Endothelial cell of umbilical vein (primary cell): ENCODE data around the gene CXCR6. TPM values are rescaled to one million over a fixed set of nuclear protein-coding genes. Genes with fewer than 3 reads are reported as not detected.

Experiments
- BruUV-seq: library from RNA; stranded (reverse); fragments of 400-500 nt; replicated peaks from 2 replicates; lab custom pipeline; 2021; lab: Mats Ljungman, UMichigan
- CTCF ChIA-PET: fragments of 300-600, 350-600 bp; sonication (Branson Sonifier 250); formaldehyde crosslinking; loops from one replicate; lab custom pipeline; 2021; ENCODE audit warnings: antibody characterized with exemption, inconsistent platforms; lab: Charles Lee
- POLR2A ChIA-PET: fragments of 300-600, 350-600 bp; sonication (Branson Sonifier 250); formaldehyde crosslinking; loops from one replicate; lab custom pipeline; 2021; ENCODE audit warnings: antibody characterized with exemption, inconsistent platforms; lab: Charles Lee
- DNase-seq: peaks from one replicate; pipeline ENCODE4 v3.0.0-alpha.2; 2011; ENCODE audit warnings: low read depth, low spot score
- FAIRE-seq: peaks from 2 replicates; lab custom pipeline; 2011; peaks lifted over from hg19 to GRCh38; lab: Jason Lieb, UNC
- H2AFZ ChIP-seq: 2 replicates; pipeline ENCODE4 v1.6.0; 2012; ENCODE audit warnings: low read depth, low read length, control low read depth, inconsistent platforms
- H3K27ac ChIP-seq: 2 replicates; pipeline ENCODE4 v1.5.1; 2011; ENCODE audit warnings: low read depth, mild to moderate bottlenecking, control low read depth, low read length, moderate library complexity; ENCODE audit not compliant: insufficient read depth
- H3K27me3 ChIP-seq, 2 experiments: 2 replicates each; pipeline versions ENCODE4 v1.6.0 to v1.6.1; 2011; ENCODE audit warnings: low read length in 2 of 2, mixed read lengths in 1 of 2; ENCODE audit not compliant: control insufficient read depth in 2 of 2, insufficient read depth in 2 of 2
- H3K36me3 ChIP-seq, 2 experiments: 2 replicates in 1 of 2; 3 replicates in 1 of 2; pipeline ENCODE4 v1.5.1; 2011; ENCODE audit warnings: low read length in 2 of 2, mild to moderate bottlenecking in 1 of 2, moderate library complexity in 1 of 2; ENCODE audit not compliant: control insufficient read depth in 2 of 2, insufficient read depth in 2 of 2; ENCODE audit errors: extremely low read depth in 1 of 2
- H3K4me1 ChIP-seq: 3 replicates; pipeline ENCODE4 v1.5.1; 2011; ENCODE audit warnings: mild to moderate bottlenecking, low read length; ENCODE audit not compliant: control insufficient read depth, insufficient read depth; ENCODE audit errors: extremely low read depth
- H3K4me2 ChIP-seq: 2 replicates; pipeline ENCODE4 v1.6.1; 2011; ENCODE audit warnings: low read length, control low read depth, mixed read lengths; ENCODE audit not compliant: insufficient read depth
- H3K4me3 ChIP-seq, 3 experiments: fragments of 200-600 bp in 1 of 3; sonication (generic), shearing (Covaris generic) in 1 of 3; replicated peaks in 1 of 3; 2 replicates each; pipeline ENCODE4 v1.5.1; 2011 to 2016; ENCODE audit warnings: control low read depth in 3 of 3, low read length in 3 of 3, mild to moderate bottlenecking in 2 of 3, inconsistent platforms in 1 of 3, low read depth in 1 of 3, moderate library complexity in 1 of 3; ENCODE audit not compliant: insufficient read depth in 1 of 3
- H3K79me2 ChIP-seq: 2 replicates; pipeline ENCODE4 v1.6.0; 2012; ENCODE audit warnings: low read length, inconsistent platforms; ENCODE audit not compliant: control insufficient read depth, insufficient read depth
- H3K9ac ChIP-seq: replicated peaks from 2 replicates; pipeline ENCODE3; 2011; ENCODE audit warnings: low read length, control low read depth; ENCODE audit not compliant: insufficient read depth; ENCODE audit errors: extremely low read depth
- H3K9me1 ChIP-seq: replicated peaks from 3 replicates; pipeline ENCODE4 v1.6.0; 2011; ENCODE audit warnings: mild to moderate bottlenecking, low read length; ENCODE audit not compliant: control insufficient read depth, insufficient read depth; ENCODE audit errors: extremely low read depth
- H3K9me3 ChIP-seq: replicated peaks from 2 replicates; pipeline ENCODE4 v1.5.1; 2012; ENCODE audit warnings: low read length, inconsistent platforms; ENCODE audit not compliant: control insufficient read depth, insufficient read depth
- H4K20me1 ChIP-seq: replicated peaks from 2 replicates; pipeline ENCODE3; 2011; ENCODE audit warnings: mild to moderate bottlenecking, low read length; ENCODE audit not compliant: control insufficient read depth, insufficient read depth; ENCODE audit errors: extremely low read depth
- EZH2 ChIP-seq: IDR thresholded peaks from 2 replicates; pipeline ENCODE4 v1.6.1; 2012; ENCODE audit warnings: borderline replicate concordance, low read depth, mild to moderate bottlenecking, moderate library complexity, low read length, inconsistent platforms; ENCODE audit not compliant: severe bottlenecking
- GATA2 ChIP-seq: IDR thresholded peaks from 2 replicates; pipeline ENCODE4 v1.7.0; 2011; ENCODE audit warnings: low read depth, mild to moderate bottlenecking, moderate library complexity, mixed read lengths, low read length; ENCODE audit not compliant: insufficient read length, insufficient read depth
- POLR2A ChIP-seq: IDR thresholded peaks from 2 replicates; pipeline ENCODE4 v1.6.1; 2012; ENCODE audit warnings: low read depth, mild to moderate bottlenecking, control low read depth, low read length
- dilution Hi-C: fragments of 300-500 bp; cut with MboI; formaldehyde crosslinking; loops from one replicate; pipeline ENCODE4 v1.15.0; 2019; ENCODE audit warnings: low sequenced_read_pairs; ENCODE audit not compliant: extremely low pct_ligation_motif_present
- intact Hi-C: fragments of 100-400 bp; cut with micrococcal nuclease; formaldehyde crosslinking; loops from one replicate; pipeline ENCODE4 v1.10.0; 2022
- polyA plus RNA-seq, 4 experiments: library from polyadenylated mRNA; depleted of rRNA in 3 of 4; stranded (reverse) in 3 of 4; unstranded in 1 of 4; fragments of >200 nt; gene quantifications; 2 replicates each; pipeline versions ENCODE4 v1.2.1 to v1.2.3, GENCODE V29; 2011 to 2012; ENCODE audit warnings: missing spikeins in 1 of 4
- total RNA-seq: library from RNA; stranded (reverse); gene quantifications from 2 replicates; pipeline ENCODE4 v1.2.3, GENCODE V29; 2021
- TF ChIP-seq, protein P1 (sequence below): IDR thresholded peaks from 2 replicates; pipeline ENCODE4 v1.6.1; 2011; ENCODE audit not compliant: insufficient read depth, insufficient read length
- TF ChIP-seq, protein P2 (sequence below), 2 donors: IDR thresholded peaks; 1 replicate in 1 of 2; 2 replicates in 1 of 2; pipeline ENCODE4 v1.5.1; 2011; ENCODE audit warnings: low read length in 2 of 2, mild to moderate bottlenecking in 2 of 2, moderate library complexity in 2 of 2, control low read depth in 1 of 2, inconsistent platforms in 1 of 2, low read depth in 1 of 2; ENCODE audit not compliant: insufficient read depth in 1 of 2; ENCODE audit errors: extremely low read depth in 1 of 2

CXCR6 gene
- total and polyA plus RNA-seq, 2 donors (not counting 3 experiments of a cell fraction or from before 2014, with no cell fraction given): not detected

DNA sequence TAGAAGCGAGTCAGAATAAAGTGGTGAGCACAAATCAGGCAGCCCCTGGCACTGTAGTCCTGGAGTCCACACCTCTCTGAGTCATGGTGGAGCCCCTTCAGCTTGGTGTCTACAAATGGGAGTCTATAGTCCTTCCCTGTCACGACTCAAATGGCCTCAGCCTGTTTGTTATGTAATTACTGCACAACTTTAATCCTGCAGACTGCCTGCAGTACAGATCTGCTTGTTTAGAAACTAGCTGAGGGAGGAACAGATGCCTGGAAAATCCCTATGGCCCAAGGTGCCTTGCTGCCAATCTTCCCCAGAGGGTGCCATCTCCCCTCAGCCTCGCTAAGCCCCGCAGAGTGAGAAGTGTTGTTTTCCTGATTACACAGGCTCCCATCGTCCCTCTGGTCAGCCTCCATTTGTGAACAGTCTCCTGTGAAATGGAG is 3.9 kb upstream of the CXCR6 start:
- Histone ChIP-seq H3K79me2 (no peaks in the 10 kb centered on the region), H3K9ac (no peak overlapping the region), H3K4me2 (no peak overlapping the region), H3K27me3 (no peaks in the 10 kb centered on the region), H3K9me3 (no peaks in the 10 kb centered on the region), H3K27ac (no peak overlapping the region), H4K20me1 (no peaks in the 10 kb centered on the region), H3K9me1 (no peaks in the 10 kb centered on the region), H3K4me1 (no peaks in the 10 kb centered on the region), H2AFZ (no peak overlapping the region), H3K36me3 (peaks cover 0 to 2% of the 10 kb centered on the region in 2 experiments), H3K4me3 (no peak overlapping the region)
- no TSS peak for BruUV-seq
- dilution Hi-C loops: no loop called here
- intact Hi-C loops: loop anchor here (2.0 kb wide), 2 partner anchors 55 to 439 kb away; partner anchors contain the start of gene FYCO1
- no peak for TF ChIP-seq POLR2A
- no peak for TF ChIP-seq EZH2
- no peak for TF ChIP-seq GATA2
- TF ChIP-seq, protein P1, sequence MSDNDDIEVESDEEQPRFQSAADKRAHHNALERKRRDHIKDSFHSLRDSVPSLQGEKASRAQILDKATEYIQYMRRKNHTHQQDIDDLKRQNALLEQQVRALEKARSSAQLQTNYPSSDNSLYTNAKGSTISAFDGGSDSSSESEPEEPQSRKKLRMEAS: no peak
- TF ChIP-seq, protein P2, sequence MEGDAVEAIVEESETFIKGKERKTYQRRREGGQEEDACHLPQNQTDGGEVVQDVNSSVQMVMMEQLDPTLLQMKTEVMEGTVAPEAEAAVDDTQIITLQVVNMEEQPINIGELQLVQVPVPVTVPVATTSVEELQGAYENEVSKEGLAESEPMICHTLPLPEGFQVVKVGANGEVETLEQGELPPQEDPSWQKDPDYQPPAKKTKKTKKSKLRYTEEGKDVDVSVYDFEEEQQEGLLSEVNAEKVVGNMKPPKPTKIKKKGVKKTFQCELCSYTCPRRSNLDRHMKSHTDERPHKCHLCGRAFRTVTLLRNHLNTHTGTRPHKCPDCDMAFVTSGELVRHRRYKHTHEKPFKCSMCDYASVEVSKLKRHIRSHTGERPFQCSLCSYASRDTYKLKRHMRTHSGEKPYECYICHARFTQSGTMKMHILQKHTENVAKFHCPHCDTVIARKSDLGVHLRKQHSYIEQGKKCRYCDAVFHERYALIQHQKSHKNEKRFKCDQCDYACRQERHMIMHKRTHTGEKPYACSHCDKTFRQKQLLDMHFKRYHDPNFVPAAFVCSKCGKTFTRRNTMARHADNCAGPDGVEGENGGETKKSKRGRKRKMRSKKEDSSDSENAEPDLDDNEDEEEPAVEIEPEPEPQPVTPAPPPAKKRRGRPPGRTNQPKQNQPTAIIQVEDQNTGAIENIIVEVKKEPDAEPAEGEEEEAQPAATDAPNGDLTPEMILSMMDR (IDR thresholded peaks at IDR 0.05; ENCODE audit: extremely low read depth in 1 of 2, insufficient read depth in 1 of 2, low read depth in 1 of 2, low read length in 2 of 2): no peak
- POLR2A ChIA-PET: no interaction called here
- no peak for FAIRE-seq
- no peak for DNase-seq
- CTCF ChIA-PET: interaction anchor here (0.5 to 5.0 kb wide), 33 partner anchors 8 to 549 kb away, joined by 3 to 212 read pairs (median 4); partner anchors contain the start of gene LZTFL1
